NCI-H774 (cell line): ENCODE results near the gene CALCOCO1.
A peak's percentile ranks its signal among the peaks of the same experiment; 100 is the strongest.

Source experiments
- DNase-seq: peaks from one replicate; lab custom pipeline; 2025; lab: John Stamatoyannopoulos, UW

The CALCOCO1 gene

DNA sequence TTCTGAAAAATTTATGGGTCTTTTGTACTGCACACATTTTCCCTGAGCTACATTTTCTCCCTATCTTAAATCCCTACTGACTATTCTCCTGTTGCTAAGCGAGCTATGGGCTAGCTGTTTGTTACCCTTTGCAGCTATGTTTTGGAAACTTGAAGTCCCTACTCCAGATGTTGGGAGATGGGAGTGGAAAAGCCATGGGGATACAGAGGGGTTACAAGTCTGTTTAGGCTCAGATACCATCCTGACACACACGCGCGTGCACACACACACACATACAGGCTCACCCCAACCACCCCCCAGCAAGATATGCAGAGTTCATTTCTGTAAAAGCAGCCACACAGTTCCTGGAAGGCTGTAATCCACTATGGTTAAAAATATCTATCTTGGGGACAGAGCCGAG, 67.2 kb downstream of the CALCOCO1 start:
- no peak for DNase-seq

DNA sequence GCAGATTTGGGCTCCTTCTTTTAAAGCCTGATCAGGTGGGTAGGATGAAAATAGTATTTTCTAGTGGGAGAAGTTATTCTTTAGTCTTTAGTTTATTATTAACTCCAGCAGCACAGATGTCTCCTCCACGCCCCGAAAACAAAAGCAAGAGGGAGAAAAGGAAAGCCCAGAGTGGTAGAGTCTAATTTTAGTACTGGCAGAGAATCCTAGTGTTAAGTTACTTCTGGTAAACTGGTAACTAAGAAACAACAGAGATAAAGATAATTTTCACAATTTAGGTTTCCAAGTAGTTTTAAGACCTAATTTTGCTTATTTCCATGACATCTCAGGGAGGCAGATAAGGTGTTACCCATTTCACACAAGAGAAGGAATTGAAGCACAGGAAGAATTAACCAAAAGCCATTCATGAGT, 67.7 kb downstream of the CALCOCO1 start:
- no peak for DNase-seq

- peak; percentile 81 for DNase-seq
Observed at GRCh38 chr12:53659011-53659551, 68.2 kb downstream of the CALCOCO1 start.
